ENCODE data around the gene DISC1.
"Not testable (repeated sequence)": the region's sequence is repeated elsewhere in the genome, so short reads cannot be mapped to it uniquely, and the experiment has no call there.

Gene DISC1

GRCh38 chr1:231969076-231969475, 342.5 kb downstream of the DISC1 start:
- peak; percentile 37 for DNase-seq

DNA sequence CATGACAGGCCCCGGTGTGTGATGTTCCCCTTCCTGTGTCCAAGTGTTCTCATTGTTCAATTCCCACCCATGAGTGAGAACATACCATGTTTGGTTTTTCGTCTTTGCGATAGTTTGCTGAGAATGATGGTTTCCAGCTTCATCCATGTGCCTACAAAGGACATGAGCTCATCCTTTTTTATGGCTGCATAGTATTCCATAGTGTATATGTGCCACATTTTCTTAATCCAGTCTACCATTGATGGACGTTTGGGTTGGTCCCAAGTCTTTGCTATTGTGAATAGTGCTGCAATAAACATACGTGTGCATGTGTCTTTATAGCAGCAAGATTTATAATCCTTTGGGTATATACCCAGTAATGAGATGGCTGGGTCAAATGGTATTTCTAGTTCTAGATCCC, 343.2 kb downstream of the DISC1 start:
- not testable (repeated sequence) for DNase-seq

DNA sequence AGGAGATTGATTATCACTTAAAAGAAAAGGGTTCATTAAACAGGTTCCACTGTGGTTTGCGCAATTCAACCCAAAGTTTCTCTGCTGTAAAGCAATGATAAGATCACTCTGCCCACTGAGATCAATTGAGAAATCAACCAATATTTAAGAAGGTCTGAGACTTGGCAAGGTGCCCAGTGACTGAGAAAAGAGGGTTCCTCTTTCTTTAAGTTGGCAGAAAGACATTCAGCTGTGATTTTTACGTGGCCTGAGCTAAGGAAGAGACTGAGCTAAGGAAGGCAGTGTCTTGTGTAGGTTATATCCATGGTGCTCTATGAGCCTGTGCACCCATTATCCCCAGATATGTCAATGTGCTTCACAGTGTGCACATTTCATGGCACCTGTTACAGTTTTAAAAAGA, 344.1 kb downstream of the DISC1 start:
- no peak for DNase-seq

GRCh38 chr1:231971397-231972110, 345.0 kb downstream of the DISC1 start:
- DNase-seq, result no peak

DNA sequence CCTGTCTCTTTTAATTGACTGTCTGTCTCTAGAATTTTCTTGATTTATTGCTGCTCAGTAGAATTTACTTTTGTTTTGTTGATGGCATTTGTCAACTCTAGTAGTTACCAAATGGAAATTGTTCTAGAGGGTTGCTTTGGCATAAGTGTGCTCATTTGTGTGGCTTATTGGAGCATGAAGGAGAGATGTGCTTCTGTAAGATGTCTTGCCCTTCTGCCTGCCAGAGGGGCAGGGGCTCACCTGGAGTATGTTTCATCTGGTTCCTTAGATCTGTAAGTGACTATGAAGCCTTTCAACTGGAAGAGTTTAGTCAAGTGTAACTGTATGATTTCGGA, 345.5 kb downstream of the DISC1 start:
- DNase-seq, result peak; percentile 51

- no peak for DNase-seq
These were observed 347.2 kb downstream of the DISC1 start for GRCh38 chr1:231973830-231974229.

GRCh38 chr1:231976231-231976630, 349.6 kb downstream of the DISC1 start:
- no peak for DNase-seq

DNA sequence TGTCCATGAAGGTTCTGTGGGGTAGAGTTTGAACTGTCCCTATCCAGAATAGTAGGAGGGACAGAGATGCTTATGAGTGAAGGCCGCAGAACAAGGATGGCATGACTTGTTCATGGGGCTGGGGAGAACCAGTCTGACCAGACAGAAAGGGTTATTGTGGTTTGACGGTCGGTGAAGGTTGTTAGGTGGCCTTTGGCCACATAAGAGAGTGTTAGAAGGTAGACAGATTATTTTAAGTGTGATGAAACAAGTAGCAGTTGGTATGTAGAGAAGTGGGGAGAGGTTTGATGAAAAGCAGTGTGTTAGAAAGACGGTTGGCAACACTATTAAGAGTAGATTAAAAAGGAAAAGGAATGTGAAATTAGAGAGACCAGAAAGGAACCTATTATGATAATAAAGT, 355.1 kb downstream of the DISC1 start:
- no peak for DNase-seq

GRCh38 chr1:231982871-231983587, 356.4 kb downstream of the DISC1 start:
- DNase-seq, result no peak

DNA sequence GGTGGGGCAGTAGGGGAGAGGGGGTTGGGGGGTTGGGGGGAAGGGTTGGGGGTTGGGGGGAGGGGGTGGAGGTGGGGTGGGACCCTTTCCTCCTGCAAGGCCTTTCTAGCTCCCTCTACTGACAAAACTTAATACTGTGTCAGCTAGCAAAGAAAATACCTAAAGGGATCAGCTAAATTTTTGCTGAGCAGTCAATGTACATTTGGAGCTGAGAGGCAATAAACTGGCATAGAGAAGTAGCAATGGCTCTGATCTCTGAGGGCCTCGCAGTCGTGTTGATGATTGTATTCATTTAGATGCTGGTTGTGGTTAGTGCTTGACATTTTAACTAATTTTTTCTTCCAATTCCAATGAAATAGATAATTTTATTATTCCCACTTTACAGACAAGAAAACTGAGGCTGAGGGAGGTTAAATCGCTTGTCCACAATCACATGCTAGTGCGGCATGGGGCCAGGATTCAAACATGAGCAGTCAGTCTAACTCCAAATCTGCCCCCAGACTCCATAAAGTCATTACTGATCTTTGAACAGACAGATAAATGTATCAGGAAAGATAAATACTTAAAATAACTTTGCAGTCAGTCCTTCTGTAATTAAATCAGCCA, 357.1 kb downstream of the DISC1 start:
- DNase-seq, result no peak

DNA sequence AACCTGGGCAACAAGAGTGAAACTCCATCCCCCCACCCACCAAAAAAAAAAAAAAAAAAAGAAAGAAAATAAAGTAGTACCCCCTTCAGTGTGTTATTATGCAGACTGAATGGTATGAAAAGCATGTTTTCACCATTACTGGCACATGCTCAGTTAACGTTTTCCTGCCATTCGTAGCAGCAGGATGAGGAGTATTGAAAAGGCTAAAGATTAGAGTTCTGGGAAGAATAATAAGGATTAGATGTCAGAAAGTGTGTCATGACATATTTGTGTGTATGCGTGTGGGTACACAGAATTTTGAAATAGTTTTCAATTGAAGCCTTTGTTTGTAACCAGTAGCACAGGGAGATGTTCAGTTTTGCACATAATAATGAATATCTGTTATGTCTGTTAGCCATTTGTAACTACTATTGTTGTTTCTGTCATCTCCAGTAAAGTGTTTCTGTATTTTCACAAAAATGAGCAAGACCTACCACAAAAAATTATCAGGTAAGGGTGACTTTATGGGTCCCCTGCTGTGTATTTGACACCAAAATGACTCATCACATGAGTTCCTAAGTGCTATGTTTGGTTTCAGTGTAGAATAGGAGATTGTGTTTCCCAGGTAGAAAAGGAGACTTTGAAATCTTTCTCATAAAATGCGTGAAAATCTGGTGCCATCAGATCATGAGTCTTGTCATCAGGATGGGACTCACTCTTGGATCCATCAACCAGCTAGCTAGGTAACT, 358.9 kb downstream of the DISC1 start:
- no peak for DNase-seq

DNA sequence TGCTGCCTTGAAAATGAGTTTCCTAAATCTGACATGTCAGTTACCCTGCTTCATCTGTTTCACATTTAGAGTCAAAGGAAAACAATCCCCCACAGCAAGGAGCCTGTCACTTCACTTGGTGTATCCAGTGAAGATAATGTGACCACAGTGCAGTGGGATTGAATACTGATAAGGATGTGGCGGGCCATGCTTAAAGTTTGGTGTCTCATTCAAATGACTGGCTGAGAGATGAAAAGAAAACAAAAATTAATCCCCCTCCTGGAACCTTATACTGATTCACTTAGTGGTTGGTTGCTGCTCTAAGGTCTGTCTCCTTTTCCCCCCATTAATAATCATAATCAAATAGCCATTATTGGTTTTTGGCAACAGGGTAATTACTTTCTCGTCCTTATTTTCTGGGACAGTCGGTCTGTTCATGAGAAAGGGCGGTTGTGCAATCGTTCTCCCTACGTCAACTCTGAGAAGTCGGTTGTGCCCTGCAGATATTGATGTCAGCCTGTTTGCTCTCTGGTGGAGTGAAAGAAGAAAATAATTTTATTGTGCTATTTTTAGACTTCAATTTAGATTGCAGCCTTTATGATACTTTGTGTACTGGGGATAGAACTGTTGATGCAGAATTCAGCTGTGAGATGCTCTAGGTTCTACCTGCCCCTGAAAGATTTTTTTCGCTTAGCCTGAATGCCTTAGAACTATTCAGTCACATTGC, 360.2 kb downstream of the DISC1 start:
- DNase-seq, result no peak

DNA sequence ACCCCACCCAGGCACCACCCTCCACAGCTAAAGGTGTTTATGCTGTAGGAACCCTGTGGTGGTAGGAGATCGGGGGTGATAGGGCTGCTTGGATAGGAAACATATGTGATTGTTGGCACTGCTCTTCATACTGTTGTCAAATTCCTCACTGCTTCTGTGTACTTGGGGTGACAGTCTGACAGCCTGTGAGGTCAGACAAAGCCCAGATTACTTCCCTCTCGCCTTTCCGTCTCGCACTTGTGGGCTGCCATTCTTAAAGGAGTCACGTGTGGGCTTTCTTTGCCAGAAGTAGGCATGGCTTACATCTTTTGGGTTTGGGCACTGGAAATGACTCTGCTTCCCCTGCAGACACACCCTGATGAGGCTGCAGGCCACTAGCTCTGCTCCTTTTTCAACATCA, 363.8 kb downstream of the DISC1 start:
- no peak for DNase-seq

DNA sequence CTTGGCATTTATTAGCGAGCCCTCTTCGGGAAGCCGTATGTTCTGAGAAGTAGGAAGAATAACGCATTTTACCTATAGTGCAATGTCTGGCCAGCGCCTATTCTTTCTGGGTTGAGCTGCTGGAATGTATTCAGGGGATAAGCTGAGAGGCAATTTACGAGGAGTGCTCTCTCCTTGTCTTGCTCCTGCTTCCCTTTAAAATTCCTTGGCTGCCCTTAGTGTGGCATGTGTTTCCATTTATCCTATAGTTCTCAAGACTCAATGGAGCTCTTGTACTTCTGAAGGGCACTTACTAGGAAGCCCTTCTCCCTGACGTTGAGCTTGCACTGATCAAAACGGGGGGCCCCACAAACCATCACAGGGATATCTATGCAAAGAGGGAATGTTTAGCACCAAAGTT, 364.6 kb downstream of the DISC1 start:
- DNase-seq, result no peak

DNA sequence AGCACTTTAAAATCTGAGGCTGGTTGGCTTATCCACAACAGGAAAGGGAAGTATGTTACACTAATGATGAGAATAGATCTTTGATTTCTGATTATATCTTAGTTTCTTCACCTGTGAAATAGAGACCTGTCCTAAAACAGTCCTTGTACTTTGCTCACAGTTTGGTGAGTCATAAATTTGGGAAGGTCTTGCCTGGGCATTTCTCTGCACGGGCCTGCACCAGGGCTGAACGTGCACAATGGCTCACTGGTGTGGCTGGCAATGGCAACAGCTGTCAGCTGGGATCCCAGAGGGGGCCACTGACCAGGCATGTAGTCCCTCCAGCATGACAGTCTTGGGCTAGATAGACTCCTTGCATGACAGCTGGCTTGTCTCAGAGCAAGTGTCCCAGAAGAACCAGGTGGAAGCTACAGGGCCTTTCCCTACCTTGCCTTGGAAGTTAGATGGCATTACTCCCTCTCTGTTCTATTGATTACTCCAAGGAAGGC, 367.4 kb downstream of the DISC1 start:
- no peak for DNase-seq

- no peak for DNase-seq
These were observed 372.2 kb downstream of the DISC1 start for GRCh38 chr1:231998791-231999190.

DNA sequence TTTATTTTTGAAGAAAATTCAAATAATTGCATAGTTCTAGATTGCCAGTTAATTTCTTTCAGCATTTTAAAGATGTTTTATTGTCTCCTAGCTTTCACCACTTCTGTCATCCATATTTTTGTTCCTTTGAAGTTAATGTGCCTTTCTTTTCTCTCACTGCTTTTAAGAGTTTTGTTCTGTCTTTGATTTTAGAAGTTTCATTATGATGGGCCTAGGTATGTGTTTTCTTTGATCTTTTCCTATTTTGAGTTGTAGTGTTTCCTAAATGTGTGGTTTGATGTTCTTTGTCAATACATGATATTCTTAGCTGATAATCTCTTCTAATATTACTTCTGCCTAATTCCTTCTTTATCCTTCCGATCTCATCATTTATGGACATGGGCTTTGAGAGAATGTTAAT, 378.7 kb downstream of the DISC1 start:
- no peak for DNase-seq

DNA sequence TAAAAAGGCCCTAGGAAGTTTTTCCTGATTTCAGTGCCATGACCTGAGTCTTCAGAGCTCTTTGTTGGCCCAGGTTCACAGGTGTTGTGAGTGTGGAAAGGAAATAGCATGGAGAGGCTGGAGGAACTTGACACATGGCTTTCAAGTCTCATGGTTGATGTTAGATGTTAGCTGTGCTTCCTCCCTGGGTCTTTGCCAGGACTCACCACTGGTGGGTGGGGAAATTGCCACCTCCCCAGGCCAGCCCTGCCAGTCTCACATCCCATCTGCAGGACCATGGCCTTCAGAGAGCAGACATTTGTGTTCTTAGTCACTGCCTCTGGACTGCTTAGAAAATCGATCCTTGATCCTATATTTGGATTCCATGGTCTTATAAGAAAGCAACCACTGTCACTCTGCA, 383.2 kb downstream of the DISC1 start:
- DNase-seq, result no peak

DNA sequence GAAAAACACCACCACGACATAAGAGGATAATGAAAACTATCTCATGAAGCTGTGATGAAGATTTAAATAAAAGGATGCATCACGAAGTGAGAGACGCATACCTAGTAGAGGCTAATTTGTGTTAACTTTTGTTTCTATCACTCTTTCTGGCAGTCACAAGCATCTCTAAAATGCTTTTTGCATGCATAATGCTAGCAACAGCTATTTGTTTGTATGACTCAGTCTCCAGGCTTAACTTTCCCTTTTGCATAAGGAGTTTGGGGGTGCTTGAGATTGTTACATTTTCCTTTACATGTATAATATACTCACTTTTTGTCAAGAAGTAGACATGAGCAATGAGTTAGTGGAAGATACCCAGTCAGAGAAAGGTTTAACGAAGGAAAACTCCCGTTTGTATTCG, 385.4 kb downstream of the DISC1 start:
- no peak for DNase-seq

DNA sequence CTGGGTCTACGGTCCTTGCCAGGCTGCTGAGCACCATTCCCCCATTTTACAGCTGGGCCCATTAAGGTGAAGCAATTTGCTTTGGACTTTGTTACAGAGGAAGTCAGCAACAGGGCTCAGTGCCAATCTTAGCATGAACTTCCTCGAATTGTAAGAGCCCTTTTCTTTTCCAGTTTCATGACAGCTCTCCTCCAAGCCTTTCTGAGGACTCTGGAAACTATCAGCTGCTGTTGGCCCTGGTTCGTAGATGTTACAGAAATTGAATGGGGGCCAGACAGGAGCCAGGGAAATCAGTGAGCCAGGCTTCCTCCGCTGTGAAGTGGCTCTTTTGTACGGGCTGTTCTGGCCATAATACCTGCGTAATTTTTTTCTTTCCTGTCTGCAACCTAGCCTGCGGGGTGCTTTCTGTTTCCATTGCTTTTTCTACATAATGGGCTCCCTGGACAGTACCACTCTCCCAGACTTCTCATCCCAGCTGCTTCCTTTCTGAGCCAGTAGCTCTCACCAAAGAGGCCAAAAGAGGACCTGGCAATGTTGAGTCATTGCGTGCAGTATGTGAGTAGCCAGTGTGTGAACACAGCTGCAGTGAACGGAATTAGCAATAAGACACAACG, 386.3 kb downstream of the DISC1 start:
- DNase-seq, result peak; percentile 52

GRCh38 chr1:232014941-232015340, 388.4 kb downstream of the DISC1 start:
- no peak for DNase-seq

GRCh38 chr1:232016616-232017015, 390.0 kb downstream of the DISC1 start:
- no peak for DNase-seq
